HG02798 (cell line): ENCODE data around the gene CFB.
"Not testable (repeated sequence)": the region's sequence is repeated elsewhere in the genome, so short reads cannot be mapped to it uniquely, and the experiment has no call there.

ENCODE experiments used
- ATAC-seq: cut with Tn5 transposase; IDR thresholded peaks from one replicate; pipeline ENCODE4 v1.9.1; 2021; ENCODE audit warnings: mild to moderate bottlenecking; ENCODE audit not compliant: unreplicated experiment, poor library complexity

The CFB gene

DNA sequence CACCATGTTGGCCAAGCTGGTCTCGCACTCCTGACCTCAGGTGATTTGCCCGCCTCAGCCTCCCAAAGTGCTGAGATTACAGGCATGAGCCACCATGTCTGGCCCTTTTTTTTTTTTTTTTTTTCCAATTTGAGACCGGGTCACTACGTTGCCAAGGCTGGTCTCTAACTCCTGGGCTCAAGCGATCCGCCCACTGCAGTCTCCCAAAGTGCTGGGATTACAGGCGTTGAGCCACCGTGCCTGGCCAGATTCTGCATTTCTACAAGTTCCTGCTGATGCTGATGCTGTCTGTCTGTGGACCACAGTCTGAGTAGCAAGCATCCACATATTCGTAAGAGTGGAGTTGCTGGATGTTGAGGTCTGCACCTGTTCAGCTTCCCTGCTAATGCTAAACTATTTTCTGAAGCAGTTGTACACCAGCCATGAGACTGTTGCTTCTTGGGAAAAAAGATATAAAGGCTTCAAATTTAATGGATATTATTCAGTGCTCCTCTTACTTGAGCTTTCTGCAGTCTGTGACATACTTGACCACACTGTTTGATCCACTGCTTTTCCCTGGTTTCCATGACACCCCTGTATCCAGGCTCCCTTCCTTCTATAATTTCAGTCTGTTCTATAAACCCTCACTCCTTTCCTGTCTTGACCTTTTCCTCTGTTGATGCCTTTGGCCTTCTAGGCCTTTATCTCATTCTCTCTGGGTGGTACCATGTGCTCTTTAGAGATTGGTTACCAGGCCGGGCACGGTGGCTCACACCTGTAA is 33.9 kb upstream of the CFB start:
- ATAC-seq = no peak

DNA sequence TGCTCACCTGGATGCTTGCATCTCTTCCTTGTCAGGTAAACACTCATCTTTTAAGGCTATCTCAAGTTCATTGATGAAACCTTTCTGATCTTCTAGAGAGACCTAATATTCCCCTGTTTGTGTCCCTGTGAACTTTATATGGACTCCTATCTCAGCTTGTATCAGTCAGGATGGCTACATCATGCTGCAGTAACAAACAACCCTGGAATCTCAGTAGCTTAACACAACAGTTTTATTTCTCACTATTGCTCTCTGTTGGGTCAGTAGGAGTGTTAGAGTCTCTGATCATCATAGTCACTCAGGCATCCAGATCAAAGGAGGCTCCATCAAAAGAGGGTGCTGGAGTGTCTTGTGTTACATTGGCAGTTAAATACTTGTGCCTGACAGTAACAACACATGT is 30.5 kb upstream of the CFB start:
- no peak for ATAC-seq

DNA sequence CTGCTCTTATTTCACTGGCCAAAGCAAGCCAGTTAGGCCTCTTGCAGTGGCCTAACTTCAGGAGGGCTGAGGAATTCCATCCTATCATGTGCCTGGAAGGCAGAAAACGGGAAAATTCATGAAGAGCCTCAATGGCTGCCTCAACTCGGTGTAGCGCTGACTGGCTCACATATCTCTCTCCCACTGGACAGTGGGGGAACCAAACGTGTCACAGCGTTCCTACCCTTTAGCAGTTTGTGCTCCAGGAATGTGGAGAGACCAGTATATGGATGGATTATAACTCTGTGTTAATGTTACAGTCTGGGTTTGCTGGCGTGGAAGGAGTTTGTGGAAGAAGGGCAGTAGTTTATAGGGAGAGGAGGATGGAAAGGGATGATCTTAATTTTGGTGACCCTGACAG is 30.1 kb upstream of the CFB start:
- ATAC-seq = no peak

DNA sequence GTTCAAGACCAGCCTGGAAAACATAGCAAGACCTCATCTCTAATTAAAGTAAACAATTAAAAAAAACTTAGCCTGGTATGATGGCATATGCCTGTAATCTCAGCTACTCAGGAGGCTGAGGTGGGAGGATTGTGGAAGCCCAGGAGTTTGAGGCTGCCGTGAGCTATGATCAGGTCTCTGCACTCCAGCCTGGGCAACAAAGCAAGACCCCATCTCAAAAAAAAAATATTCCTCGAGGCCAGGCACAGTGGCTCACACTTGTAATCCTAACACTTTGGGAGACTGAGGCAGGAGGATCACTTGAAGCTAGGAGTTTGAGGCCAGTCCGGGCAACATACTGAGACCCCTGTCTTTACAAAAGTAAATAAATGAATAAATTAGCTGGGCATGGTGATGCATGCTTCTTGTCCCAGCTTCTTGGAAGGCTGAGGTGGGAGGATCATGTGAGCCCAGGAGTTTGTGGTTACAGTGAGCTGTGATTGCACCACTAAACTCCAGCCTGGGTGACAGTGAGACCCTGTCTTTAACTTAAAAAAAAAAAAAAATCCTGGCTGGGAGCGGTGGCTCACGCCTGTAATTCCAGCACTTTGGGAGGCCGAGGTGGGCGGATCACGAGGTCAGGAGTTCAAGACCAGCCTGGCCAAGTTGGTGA is 27.7 kb upstream of the CFB start:
- ATAC-seq = no peak

DNA sequence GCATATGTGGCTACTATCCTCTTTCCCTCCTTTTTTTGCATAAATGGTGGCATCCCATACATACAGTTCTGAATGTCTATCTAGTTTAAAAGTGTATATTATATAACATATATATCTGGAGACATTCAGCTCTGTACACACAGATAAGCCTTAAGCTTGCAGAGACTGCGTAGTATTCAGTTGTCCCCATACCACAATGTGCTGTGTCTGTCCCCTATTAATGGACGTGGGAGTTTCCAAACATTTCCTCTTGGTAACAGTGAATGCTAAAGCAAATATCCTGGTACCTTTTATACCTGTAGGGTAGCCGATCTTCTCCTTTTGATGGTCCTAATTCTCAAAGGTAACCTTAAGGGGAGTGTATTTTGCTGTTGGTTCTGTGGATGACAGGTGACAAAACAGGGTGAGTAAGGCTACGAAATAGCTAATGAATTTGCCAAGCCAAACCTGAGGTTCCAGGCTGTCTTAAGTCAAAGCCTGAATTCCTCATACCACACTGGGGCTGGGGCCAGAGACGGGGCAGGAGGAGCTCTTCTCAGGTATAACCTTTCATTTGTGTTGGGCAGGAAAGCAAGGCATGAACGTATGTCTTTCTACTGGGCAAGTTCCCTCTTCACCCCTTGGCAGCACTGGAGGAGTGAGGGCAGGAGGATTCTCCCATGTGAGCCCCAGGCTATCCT is 26.1 kb upstream of the CFB start:
- no peak for ATAC-seq

DNA sequence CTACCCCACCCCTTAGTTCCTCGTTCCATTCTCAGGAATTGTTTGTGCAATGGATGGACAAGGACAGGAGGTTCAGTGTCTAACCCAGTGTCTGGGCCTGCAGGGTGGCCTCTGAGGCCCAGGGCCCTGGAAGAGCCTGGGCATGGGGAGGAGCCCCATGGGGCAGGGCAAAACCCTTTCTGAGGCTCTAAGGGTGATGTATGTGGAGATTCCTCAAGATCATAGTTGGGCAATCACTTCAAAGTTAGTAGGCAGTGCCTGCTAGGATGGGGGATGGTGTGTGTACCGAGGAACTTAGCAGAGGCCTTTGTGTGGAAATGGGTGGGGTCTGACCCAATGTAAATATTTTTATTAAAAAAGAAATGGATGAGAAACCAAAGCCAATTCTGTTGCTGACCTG is 25.1 kb upstream of the CFB start:
- ATAC-seq = no peak

DNA sequence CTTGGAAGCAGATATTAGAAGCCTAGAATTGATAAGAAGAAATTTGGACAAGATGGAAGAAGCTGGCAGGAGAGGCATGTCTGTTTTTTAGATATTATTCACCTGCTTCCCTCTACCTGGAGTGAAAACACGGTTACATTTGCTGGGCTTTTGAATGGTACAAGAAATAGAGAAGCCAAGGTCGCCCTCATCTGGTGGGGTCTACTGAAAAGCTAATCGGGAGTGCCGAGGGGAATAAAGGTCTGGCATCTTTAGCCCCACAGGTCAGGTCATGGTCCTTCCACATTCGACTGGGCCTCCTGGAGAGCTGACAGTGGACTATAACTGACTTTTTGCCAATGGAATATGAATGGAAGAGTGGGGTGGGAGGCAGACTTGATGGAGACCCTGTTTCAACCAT is 23.0 kb upstream of the CFB start:
- no peak for ATAC-seq

DNA sequence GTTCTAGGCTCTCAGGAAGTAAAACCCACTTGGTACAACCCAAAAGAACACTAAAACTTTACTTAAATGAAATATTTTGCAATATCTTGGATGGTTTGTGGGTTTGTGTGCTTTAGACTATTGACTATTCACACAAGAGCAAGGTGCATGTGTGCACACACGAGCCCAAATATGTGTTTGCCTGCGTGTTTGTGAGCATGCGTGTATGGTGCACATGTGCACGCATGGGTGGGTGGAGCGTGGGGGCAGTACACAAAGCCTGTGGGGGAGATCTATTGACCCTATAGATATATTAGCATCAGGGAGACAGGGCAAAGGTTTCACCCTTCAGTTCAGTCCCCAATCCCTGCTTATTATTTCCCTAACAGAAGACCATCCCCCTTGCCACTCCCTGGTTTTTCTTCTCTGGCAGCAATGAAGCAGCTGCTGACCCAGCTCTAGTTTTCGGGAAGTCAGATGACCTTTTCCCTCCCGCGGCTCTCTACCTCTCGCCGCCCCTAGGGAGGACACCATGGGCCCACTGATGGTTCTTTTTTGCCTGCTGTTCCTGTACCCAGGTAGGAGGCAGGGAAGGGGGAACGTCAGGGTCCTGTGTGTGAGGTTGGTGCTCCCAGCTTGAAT is 18.5 kb upstream of the CFB start, which contains the start of gene C2:
C2 (plus strand) TSS at position 476 of the 621 bp plus-strand sequence; CDS start at position 512, 36 bp downstream.
- ATAC-seq = no peak

DNA sequence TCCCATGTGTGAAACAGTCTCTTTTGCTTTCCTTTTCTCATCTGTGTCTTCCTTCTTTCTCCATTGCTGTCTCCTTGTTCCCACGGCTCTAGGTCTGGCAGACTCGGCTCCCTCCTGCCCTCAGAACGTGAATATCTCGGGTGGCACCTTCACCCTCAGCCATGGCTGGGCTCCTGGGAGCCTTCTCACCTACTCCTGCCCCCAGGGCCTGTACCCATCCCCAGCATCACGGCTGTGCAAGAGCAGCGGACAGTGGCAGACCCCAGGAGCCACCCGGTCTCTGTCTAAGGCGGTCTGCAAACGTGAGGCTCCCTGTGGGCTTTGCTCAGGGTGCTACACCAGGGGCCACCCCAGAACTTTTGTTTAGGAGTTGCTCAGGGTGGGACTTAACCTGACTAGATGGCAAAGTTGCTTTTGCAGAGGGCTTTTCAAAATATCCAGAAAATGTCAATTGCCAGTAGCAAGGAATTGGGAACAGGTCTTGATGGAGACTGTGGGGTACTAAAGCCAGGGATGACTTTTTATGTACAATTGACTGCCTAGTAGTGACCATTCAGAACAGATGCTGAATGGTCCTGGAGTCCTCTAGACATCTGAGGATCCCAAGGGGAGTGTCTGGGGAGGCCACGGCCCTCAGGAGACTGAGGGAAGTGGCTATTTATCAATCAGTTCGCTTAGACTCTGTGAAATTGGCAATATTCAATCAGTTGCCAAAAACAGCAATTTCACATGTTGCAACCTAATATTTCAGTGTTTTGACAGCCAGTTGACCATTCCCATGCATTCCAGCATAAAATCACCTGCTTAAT is 17.8 kb upstream of the CFB start:
- ATAC-seq = no peak

DNA sequence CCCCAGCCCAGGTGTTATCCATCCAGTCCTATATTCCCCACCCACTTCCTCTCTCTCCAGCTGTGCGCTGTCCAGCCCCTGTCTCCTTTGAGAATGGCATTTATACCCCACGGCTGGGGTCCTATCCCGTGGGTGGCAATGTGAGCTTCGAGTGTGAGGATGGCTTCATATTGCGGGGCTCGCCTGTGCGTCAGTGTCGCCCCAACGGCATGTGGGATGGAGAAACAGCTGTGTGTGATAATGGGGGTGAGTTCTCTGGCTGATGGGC is 17.3 kb upstream of the CFB start:
- no peak for ATAC-seq

DNA sequence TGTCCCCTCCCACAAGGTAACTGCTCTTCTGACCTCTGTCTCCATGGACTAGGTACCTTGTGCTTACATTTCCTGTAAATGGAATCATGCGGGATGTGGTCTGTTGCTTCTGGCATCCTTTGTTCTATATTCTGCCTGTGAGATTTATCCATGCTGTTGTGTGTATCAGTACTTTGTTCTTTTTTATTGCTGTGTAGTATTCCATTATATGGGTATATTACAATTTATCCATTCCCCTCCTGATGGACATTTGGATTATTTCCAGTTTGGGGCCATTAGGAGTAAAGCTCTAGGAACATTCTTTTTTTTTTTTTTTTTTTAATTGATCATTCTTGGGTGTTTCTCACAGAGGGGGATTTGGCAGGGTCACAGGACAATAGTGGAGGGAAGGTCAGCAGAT is 14.9 kb upstream of the CFB start:
- ATAC-seq = no peak

DNA sequence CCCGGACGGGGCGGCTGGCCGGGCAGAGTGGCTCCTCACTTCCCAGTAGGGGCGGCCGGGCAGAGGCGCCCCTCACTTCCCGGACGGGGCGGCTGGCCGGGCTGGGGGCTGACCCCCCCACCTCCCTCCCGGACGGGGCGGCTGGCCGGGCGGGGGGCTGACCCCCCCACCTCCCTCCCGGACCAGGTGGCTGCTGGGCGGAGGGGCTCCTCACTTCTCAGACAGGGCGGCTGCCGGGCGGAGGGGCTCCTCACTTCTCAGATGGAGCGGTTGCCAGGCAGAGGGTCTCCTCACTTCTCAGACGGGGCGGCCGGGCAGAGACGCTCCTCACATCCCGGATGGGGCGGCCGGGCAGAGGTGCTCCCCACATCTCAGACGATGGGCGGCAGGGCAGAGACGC is 13.8 kb upstream of the CFB start:
- ATAC-seq = not testable (repeated sequence)

DNA sequence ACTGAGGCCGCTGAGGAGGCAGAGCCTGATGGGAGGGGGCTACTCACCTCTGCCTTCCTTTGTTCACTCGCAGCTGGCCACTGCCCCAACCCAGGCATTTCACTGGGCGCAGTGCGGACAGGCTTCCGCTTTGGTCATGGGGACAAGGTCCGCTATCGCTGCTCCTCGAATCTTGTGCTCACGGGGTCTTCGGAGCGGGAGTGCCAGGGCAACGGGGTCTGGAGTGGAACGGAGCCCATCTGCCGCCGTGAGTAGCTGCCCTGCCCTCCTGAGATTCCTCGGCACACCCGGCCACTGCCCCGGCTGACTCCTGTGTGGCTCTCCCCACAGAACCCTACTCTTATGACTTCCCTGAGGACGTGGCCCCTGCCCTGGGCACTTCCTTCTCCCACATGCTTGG is 12.4 kb upstream of the CFB start:
- no peak for ATAC-seq

DNA sequence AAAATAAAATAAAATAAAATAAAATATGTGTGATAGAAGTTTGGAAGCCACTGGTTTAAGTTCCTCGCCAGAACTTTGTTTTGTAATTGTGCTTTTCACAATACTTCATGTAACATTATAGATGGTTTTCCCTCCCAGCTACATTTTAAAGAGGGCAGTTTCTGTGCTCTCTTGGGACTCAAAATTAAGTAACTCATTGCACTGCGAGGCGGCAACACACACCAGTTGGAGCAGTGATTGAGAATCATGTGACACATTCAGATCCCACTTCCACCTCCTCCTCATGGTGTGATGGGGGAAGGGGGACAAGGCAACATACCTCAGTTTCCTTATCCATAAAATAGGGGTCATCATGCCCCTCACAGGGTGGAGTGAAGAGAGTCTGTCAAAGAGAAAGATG is 10.9 kb upstream of the CFB start:
- ATAC-seq = no peak

DNA sequence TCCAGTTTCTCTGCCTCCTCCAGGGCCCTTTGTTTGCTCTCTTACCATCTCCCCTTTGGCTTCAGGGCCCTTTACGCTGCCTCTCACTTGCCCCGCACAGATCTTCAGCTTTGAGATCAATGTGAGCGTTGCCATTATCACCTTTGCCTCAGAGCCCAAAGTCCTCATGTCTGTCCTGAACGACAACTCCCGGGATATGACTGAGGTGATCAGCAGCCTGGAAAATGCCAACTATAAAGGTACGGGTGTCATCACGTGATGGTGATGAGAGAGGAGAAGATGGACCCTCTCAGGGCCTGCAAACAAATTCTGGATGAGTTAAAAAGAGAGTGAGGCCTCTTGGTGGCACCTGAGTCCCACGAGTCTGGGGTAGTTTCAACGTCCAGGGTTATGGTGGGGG is 10.1 kb upstream of the CFB start:
- no peak for ATAC-seq

DNA sequence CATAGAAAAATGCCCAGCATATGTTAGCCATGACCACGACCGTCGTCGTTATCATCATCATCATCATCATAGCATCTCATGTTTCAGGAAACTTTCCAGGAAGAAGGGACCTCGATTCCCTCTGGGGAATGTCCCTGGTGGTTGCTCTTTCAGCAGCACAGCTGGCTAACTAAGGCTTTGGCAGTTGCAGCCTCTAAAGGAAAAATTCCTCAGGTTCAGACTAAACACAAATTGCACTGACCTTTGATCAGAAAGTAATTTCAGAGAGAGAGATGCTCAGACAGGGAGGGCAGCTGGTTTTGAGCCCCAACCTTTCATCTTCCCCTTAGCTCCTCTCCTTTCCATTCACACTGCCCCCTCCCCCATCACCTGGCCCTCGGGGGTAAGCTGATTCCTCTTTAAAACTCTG is 5.6 kb upstream of the CFB start:
- no peak for ATAC-seq

DNA sequence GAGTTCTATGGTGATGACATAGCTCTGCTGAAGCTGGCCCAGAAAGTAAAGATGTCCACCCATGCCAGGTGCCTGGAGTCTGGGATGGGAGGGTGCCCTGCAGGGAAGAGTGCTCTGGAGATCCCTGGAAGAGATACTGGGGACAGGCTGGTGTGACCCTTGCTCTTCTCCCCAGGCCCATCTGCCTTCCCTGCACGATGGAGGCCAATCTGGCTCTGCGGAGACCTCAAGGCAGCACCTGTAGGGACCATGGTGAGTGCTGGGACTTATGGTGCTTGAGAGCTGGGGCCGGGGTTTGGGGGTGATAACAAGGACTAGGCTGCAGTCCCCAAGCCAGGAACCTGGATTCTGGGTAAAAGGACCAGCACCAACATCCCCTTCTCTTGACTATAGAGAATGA is 2.2 kb upstream of the CFB start:
- ATAC-seq = no peak

DNA sequence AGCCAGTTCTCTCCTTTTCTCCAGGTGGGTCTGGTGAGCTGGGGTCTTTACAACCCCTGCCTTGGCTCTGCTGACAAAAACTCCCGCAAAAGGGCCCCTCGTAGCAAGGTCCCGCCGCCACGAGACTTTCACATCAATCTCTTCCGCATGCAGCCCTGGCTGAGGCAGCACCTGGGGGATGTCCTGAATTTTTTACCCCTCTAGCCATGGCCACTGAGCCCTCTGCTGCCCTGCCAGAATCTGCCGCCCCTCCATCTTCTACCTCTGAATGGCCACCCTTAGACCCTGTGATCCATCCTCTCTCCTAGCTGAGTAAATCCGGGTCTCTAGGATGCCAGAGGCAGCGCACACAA is 765 bp upstream of the CFB start:
- ATAC-seq = no peak

DNA sequence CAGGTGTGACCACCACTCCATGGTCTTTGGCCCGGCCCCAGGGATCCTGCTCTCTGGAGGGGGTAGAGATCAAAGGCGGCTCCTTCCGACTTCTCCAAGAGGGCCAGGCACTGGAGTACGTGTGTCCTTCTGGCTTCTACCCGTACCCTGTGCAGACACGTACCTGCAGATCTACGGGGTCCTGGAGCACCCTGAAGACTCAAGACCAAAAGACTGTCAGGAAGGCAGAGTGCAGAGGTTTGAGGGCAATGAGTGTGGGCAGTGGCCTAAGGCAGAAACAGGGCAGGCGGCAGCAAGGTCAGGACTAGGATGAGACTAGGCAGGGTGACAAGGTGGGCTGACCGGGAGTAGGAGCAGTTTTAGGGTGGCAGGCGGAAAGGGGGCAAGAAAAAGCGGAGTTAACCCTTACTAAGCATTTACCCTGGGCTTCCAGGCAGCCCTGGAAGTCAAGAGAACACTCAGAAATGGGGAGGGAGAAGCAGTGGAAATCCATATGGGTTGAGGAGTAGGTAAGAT is 533 bp downstream of the CFB start:
- no peak for ATAC-seq

DNA sequence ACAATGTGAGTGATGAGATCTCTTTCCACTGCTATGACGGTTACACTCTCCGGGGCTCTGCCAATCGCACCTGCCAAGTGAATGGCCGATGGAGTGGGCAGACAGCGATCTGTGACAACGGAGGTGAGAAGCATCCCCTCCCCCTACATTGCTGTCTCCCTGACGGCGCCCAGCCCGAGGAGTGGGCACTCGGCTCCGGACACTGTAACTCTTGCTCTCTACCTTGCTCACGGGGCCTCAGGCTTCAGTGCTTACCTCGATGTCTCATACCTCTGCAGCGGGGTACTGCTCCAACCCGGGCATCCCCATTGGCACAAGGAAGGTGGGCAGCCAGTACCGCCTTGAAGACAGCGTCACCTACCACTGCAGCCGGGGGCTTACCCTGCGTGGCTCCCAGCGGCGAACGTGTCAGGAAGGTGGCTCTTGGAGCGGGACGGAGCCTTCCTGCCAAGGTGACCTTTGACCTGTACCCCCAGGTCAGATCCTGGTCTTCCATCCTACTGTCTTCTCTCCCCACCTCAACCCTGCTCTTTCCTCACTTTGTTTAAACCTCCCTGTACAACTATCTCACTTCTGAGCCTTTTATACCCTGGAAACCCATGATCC is 1.3 kb downstream of the CFB start:
- ATAC-seq = no peak
